Kidney capillary endothelial cell (primary cell): ENCODE data around the gene CAMSAP3.
A peak's percentile ranks its signal among the peaks of the same experiment; 100 is the strongest.

Experiments used
- DNase-seq: peaks from one replicate; pipeline ENCODE4 v3.0.0-alpha.2; 2018; ENCODE audit warnings: low spot score

The CAMSAP3 gene

DNA sequence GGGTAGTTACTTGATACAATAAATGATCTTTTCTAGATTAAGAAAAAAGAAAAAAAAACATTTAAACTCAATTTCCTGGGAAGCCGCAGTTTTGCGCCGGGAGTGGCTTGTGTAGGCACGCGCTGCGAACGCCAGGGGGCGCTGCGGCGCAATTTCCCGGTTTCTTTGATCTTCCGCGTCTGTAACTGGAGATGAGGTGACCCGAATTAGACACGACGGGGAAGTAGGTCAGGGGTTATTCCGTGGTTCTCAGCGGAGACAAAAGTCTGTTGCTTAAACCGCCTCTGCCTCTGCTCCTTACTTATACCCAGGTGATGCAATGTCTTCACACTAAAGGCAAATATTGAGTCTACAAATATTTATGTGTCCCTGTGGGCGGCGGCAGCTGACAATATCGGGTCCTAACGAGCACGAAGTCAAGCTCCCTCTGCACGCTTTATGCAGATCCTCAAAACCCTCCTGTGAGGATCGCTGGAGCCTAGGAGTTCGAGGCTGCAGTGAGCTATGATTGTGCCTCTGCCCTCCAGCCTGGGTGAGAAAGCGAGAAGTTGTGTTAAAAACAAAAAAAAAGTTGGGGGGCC is 56.5 kb downstream of the CAMSAP3 start:
- peak; percentile 55 for DNase-seq

- DNase-seq: no peak
These were observed 58.7 kb downstream of the CAMSAP3 start for GRCh38 chr19:7654401-7654800.

DNA sequence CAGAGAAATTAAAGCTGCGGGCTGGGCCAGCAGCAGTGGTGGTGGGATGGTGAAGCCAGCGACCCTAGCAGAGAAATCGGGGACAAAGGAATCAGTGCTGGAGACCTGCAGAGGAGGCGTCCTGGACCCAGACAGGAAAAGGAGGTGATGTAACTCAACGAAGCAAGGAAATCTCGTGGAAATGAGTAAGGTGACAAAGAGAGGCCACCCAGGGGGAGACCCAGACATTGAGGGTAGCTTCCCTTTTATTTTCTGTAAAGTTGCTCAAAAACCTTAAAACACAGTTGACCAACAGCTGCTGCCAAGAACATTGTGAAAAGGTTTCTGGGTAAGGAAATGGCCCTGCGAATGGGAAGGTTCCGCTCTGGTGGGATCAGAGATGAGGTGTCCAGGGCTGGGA is 59.9 kb downstream of the CAMSAP3 start:
- DNase-seq: peak; percentile 55

- no peak for DNase-seq
These were observed 61.6 kb downstream of the CAMSAP3 start for GRCh38 chr19:7657131-7657751.

DNA sequence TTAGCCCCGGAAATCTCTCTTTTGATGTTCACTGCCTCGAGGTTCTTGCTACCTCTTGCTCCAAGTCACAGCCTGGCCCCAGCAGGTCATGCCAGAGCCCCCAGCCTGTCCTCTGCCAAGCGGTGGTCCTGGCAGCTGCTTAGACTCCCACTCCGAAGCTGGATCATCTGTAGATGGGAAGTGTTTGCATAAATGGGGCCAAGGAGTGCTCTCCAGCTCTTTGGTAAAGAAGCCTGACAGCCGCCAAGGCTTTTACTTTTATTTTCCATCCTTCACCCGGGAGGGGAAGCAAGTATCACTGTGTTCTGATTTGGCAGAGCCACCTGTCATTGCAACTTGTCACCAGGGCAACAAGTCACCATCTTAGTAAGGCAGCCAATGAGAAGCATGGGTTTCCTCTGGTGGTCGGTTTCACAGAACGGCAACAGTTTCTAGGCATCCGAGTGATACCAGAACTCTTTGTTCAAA is 62.6 kb downstream of the CAMSAP3 start:
- no peak for DNase-seq

DNA sequence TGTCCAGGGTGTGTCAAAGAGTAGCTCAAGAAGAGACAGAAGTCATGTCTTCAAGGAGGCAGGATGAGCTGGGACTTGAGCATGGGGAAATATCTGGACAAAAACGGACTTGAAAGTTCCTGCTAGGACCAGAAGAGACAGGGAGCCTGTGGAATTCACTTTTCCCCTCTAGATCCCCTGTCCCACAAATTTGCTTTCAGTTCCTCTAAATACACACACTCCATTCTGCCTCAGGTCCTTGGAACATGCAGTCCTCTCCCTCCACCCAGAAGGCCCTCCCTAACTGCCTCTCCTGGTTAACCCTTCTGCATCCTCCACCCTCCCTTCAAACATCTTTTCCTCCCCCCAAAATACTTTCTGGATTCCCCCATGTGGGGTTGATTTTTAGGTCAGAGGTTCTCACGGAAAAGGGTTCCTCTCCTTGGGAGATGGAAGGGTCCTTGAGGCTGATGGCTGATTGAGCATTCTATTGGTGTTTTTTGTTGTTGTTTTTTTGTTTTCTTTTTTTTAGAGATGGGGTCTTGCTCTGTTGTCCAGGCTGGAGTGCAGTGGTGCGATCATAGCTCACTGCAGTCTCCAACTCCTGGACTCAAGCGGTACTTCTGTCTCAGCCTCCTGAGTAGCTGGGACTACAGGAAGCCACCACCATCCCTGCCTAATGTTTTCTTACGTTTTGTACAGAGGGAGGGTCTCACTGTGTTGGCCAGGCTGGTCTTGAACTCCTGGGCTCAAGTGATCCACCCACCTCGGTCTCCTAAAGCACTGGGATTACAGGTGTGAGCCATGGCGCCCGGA is 66.3 kb downstream of the CAMSAP3 start:
- no peak for DNase-seq

GRCh38 chr19:7662657-7663056 is 67.0 kb downstream of the CAMSAP3 start:
- DNase-seq: no peak

DNA sequence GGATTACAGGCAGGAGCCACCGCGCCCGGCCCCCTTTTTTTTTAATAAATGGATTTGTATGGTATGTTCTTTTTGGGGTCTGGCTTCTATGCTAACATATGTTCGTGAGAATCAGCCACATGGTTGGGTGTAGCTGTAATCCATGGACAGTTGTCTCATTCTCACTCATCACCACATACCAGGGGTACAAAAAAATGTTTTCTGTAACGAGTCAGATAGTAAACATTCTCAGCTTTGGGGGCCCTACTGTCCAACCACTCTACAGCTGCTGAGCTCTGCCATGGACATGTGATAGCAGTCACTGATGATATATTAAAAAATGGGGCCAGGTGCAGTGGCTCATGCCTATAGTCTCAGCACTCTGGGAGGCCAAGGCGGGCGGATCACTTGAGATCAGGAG is 68.0 kb downstream of the CAMSAP3 start:
- no peak for DNase-seq

GRCh38 chr19:7665076-7665475 is 69.4 kb downstream of the CAMSAP3 start:
- DNase-seq: no peak
